ENCODE results near the gene STIM1. TPM values are rescaled to one million over a fixed set of nuclear protein-coding genes. Genes with fewer than 3 reads are reported as not detected.
"Not testable (repeated sequence)": the region's sequence is repeated elsewhere in the genome, so short reads cannot be mapped to it uniquely, and the experiment has no call there.

The STIM1 gene
- total and polyA plus RNA-seq, 4 donors, result 12.1 to 56.4 (median 41.2) TPM

- no peak overlapping the region for H3K27ac ChIP-seq (ENCODE audit: low read depth in 1 of 2, low read length in 1 of 2)
- no peaks in the 10 kb centered on the region for H3K9me3 ChIP-seq (ENCODE audit: control insufficient read depth in 4 of 4, insufficient read depth in 3 of 4, low read length in 3 of 4)
- no peak overlapping the region for H3K9ac ChIP-seq (ENCODE audit: insufficient read depth in 1 of 2, low read length in 2 of 2)
- no peaks in the 10 kb centered on the region for H3K27me3 ChIP-seq (ENCODE audit: control insufficient read depth in 3 of 3, insufficient read depth in 3 of 3, low read length in 2 of 3)
- ATAC-seq (ENCODE audit: insufficient read depth, low FRiP score), result no peak
- DNase-seq, result no peak
- H3K36me3 ChIP-seq (ENCODE audit: control insufficient read depth in 4 of 4, insufficient read depth in 4 of 4, low read length in 4 of 4), result no peaks in the 10 kb centered on the region
- peaks cover 0 to 16% (median 0%) of the 10 kb centered on the region in 5 donors for H3K4me1 ChIP-seq (ENCODE audit: control insufficient read depth in 5 of 5, insufficient read depth in 5 of 5, low read length in 5 of 5)
- no peak for TF ChIP-seq CTCF (IDR thresholded peaks at IDR 0.05; ENCODE audit: control extremely low read depth, extremely low read depth)
- WGBS, 2 donors, result 99 to 100% methylated on average over 2 of the region's 2 CpGs
- H3K4me3 ChIP-seq, result no peak overlapping the region
Measured at GRCh38 chr11:3892156-3892555, 36.7 kb downstream of the STIM1 start.

- peaks cover 0 to 17% (median 0%) of the 10 kb centered on the region in 5 donors for H3K4me1 ChIP-seq (ENCODE audit: control insufficient read depth in 5 of 5, insufficient read depth in 5 of 5, low read length in 5 of 5)
- 75 to 81% methylated on average over 2 of the region's 2 CpGs for WGBS, 2 donors
- H3K9ac ChIP-seq (ENCODE audit: insufficient read depth in 1 of 2, low read length in 2 of 2), result no peak overlapping the region
- ATAC-seq (ENCODE audit: insufficient read depth, low FRiP score), result no peak
- DNase-seq, result no peak
- no peaks in the 10 kb centered on the region for H3K27me3 ChIP-seq (ENCODE audit: control insufficient read depth in 3 of 3, insufficient read depth in 3 of 3, low read length in 2 of 3)
- TF ChIP-seq CTCF (IDR thresholded peaks at IDR 0.05; ENCODE audit: control extremely low read depth, extremely low read depth), result no peak
- H3K36me3 ChIP-seq (ENCODE audit: control insufficient read depth in 4 of 4, insufficient read depth in 4 of 4, low read length in 4 of 4), result no peaks in the 10 kb centered on the region
- no peak overlapping the region for H3K4me3 ChIP-seq
- H3K9me3 ChIP-seq (ENCODE audit: control insufficient read depth in 4 of 4, insufficient read depth in 3 of 4, low read length in 3 of 4), result no peaks in the 10 kb centered on the region
- no peak overlapping the region for H3K27ac ChIP-seq (ENCODE audit: low read depth in 1 of 2, low read length in 1 of 2)
Measured at GRCh38 chr11:3893311-3893710, 37.8 kb downstream of the STIM1 start.

GRCh38 chr11:3894128-3894731 lies 38.8 kb downstream of the STIM1 start:
- no peaks in the 10 kb centered on the region for H3K27me3 ChIP-seq (ENCODE audit: control insufficient read depth in 3 of 3, insufficient read depth in 3 of 3, low read length in 2 of 3)
- 54 to 64% methylated on average over 5 of the region's 5 CpGs for WGBS, 2 donors
- no peak overlapping the region for H3K9ac ChIP-seq (ENCODE audit: insufficient read depth in 1 of 2, low read length in 2 of 2)
- ATAC-seq (ENCODE audit: insufficient read depth, low FRiP score) (no peak), DNase-seq (no peak)
- H3K4me1 ChIP-seq (ENCODE audit: control insufficient read depth in 5 of 5, insufficient read depth in 5 of 5, low read length in 5 of 5), result peaks cover 0 to 17% (median 0%) of the 10 kb centered on the region in 5 donors
- no peaks in the 10 kb centered on the region for H3K9me3 ChIP-seq (ENCODE audit: control insufficient read depth in 4 of 4, insufficient read depth in 3 of 4, low read length in 3 of 4)
- TF ChIP-seq CTCF (IDR thresholded peaks at IDR 0.05; ENCODE audit: control extremely low read depth, extremely low read depth), result no peak
- peak overlapping the region in 1 of 2 donors; percentile 71 for H3K27ac ChIP-seq (ENCODE audit: low read depth in 1 of 2, low read length in 1 of 2)
- no peak overlapping the region for H3K4me3 ChIP-seq
- H3K36me3 ChIP-seq (ENCODE audit: control insufficient read depth in 4 of 4, insufficient read depth in 4 of 4, low read length in 4 of 4), result no peaks in the 10 kb centered on the region

- peaks cover 0 to 16% (median 0%) of the 10 kb centered on the region in 5 donors for H3K4me1 ChIP-seq (ENCODE audit: control insufficient read depth in 5 of 5, insufficient read depth in 5 of 5, low read length in 5 of 5)
- H3K27ac ChIP-seq (ENCODE audit: low read depth in 1 of 2, low read length in 1 of 2), result no peak overlapping the region
- TF ChIP-seq CTCF (IDR thresholded peaks at IDR 0.05; ENCODE audit: control extremely low read depth, extremely low read depth), result no peak
- DNase-seq (no peak), ATAC-seq (ENCODE audit: insufficient read depth, low FRiP score) (no peak)
- no peak overlapping the region for H3K9ac ChIP-seq (ENCODE audit: insufficient read depth in 1 of 2, low read length in 2 of 2)
- H3K9me3 ChIP-seq (ENCODE audit: control insufficient read depth in 4 of 4, insufficient read depth in 3 of 4, low read length in 3 of 4), result no peaks in the 10 kb centered on the region
- H3K36me3 ChIP-seq (ENCODE audit: control insufficient read depth in 4 of 4, insufficient read depth in 4 of 4, low read length in 4 of 4), result no peaks in the 10 kb centered on the region
- H3K27me3 ChIP-seq (ENCODE audit: control insufficient read depth in 3 of 3, insufficient read depth in 3 of 3, low read length in 2 of 3), result no peaks in the 10 kb centered on the region
- no peak overlapping the region for H3K4me3 ChIP-seq
- 64 to 84% methylated on average over 2 of the region's 2 CpGs for WGBS, 2 donors
Measured at GRCh38 chr11:3896644-3897043, 41.2 kb downstream of the STIM1 start.

- ATAC-seq (ENCODE audit: insufficient read depth, low FRiP score); H3K4me3 ChIP-seq; H3K27me3 ChIP-seq (ENCODE audit: control insufficient read depth in 3 of 3, insufficient read depth in 3 of 3, low read length in 2 of 3); H3K36me3 ChIP-seq (ENCODE audit: control insufficient read depth in 4 of 4, insufficient read depth in 4 of 4, low read length in 4 of 4); H3K9me3 ChIP-seq (ENCODE audit: control insufficient read depth in 4 of 4, insufficient read depth in 3 of 4, low read length in 3 of 4); H3K9ac ChIP-seq (ENCODE audit: insufficient read depth in 1 of 2, low read length in 2 of 2); H3K27ac ChIP-seq (ENCODE audit: low read depth in 1 of 2, low read length in 1 of 2); DNase-seq: not testable (repeated sequence)
- H3K4me1 ChIP-seq (ENCODE audit: control insufficient read depth in 5 of 5, insufficient read depth in 5 of 5, low read length in 5 of 5), result peaks cover 3 to 14% (median 9%) of the 10 kb centered on the region in 5 donors
- WGBS, 2 donors, result 75 to 91% methylated on average over 19 of the region's 19 CpGs
Measured at GRCh38 chr11:3900230-3900629, 44.8 kb downstream of the STIM1 start.
